IMR-90 (cell line): ENCODE measurements around the gene OPA3. TPM values are rescaled to one million over a fixed set of nuclear protein-coding genes. Genes with fewer than 3 reads are reported as not detected.

Experiments used
- ATAC-seq: fragments of 200-7000 bp; cut with Tn5 transposase; 2 replicates; pipeline ENCODE4 v1.9.1; 2020; ENCODE audit warnings: low read depth, mild to moderate bottlenecking, moderate library complexity
- BruUV-seq: library from RNA; stranded (reverse); fragments of 400-500 nt; replicated peaks from 2 replicates; lab custom pipeline; 2021; lab: Mats Ljungman, UMichigan
- CTCF ChIA-PET: fragments of 300-600 bp; formaldehyde crosslinking; extraction: SDS; loops from one replicate; lab custom pipeline; 2021; ENCODE audit warnings: antibody characterized with exemption; lab: Yijun Ruan, JAX
- POLR2A ChIA-PET: fragments of 300-600 bp; sonication (Branson Sonifier 250); formaldehyde crosslinking; loops from one replicate; lab custom pipeline; 2022; ENCODE audit warnings: antibody characterized with exemption; ENCODE audit not compliant: unreplicated experiment; lab: Charles Lee
- DNase-seq: peaks from one replicate; pipeline ENCODE4 v3.0.0; 2013
- H2AFZ ChIP-seq: replicated peaks from 2 replicates; pipeline ENCODE3; 2013; ENCODE audit warnings: low read length, mild to moderate bottlenecking; ENCODE audit not compliant: poor library complexity
- H2AK5ac ChIP-seq: 2 replicates; pipeline ENCODE4 v1.6.1; 2013; ENCODE audit warnings: low read depth, low read length, inconsistent platforms
- H2AK9ac ChIP-seq: replicated peaks from 2 replicates; pipeline ENCODE3; 2013; ENCODE audit warnings: mild to moderate bottlenecking, low read depth, low read length, moderate library complexity; ENCODE audit not compliant: poor library complexity
- H2BK120ac ChIP-seq: 2 replicates; pipeline ENCODE4 v1.6.1; 2013; ENCODE audit warnings: low read depth, low read length, inconsistent platforms
- H2BK15ac ChIP-seq: 3 replicates; pipeline ENCODE4 v1.6.1; 2013; ENCODE audit warnings: low read depth, low read length, inconsistent platforms
- H2BK20ac ChIP-seq: 2 replicates; pipeline ENCODE4 v1.6.1; 2013; ENCODE audit warnings: low read depth, mild to moderate bottlenecking, inconsistent platforms, low read length, moderate library complexity
- H2BK5ac ChIP-seq: 2 replicates; pipeline ENCODE4 v1.6.1; 2013; ENCODE audit warnings: mild to moderate bottlenecking, low read depth, low read length, inconsistent platforms; ENCODE audit not compliant: poor library complexity, severe bottlenecking
- H3K14ac ChIP-seq: replicated peaks from 2 replicates; pipeline ENCODE4 v1.6.1; 2013; ENCODE audit warnings: low read depth, low read length, inconsistent platforms
- H3K18ac ChIP-seq: 2 replicates; pipeline ENCODE4 v1.6.1; 2013; ENCODE audit warnings: low read depth, low read length, control low read depth
- H3K23ac ChIP-seq: 2 replicates; pipeline ENCODE4 v1.6.1; 2013; ENCODE audit warnings: low read depth, low read length, inconsistent platforms
- H3K27ac ChIP-seq: 2 replicates; pipeline ENCODE4 v1.5.1; 2013; ENCODE audit warnings: mild to moderate bottlenecking, control low read depth, low read length; ENCODE audit not compliant: insufficient read depth
- H3K27me3 ChIP-seq: 2 replicates; pipeline ENCODE4 v1.6.1; 2013; ENCODE audit warnings: low read length; ENCODE audit not compliant: control insufficient read depth, insufficient read depth
- H3K36me3 ChIP-seq: 2 replicates; pipeline ENCODE4 v1.6.1; 2013; ENCODE audit warnings: low read length, mixed read lengths; ENCODE audit not compliant: control insufficient read depth, insufficient read depth
- H3K4ac ChIP-seq: 2 replicates; pipeline ENCODE4 v1.6.1; 2013; ENCODE audit warnings: low read depth, low read length, inconsistent platforms
- H3K4me1 ChIP-seq: 2 replicates; pipeline ENCODE4 v1.6.1; 2013; ENCODE audit warnings: low read length, mixed read lengths; ENCODE audit not compliant: control insufficient read depth, insufficient read depth
- H3K4me2 ChIP-seq: 2 replicates; pipeline ENCODE4 v1.6.1; 2013; ENCODE audit warnings: low read depth, mild to moderate bottlenecking, control low read depth, low read length, moderate library complexity
- H3K4me3 ChIP-seq: 2 replicates; pipeline ENCODE4 v1.5.1; 2013; ENCODE audit warnings: low read depth, mild to moderate bottlenecking, control low read depth, low read length, moderate library complexity; ENCODE audit not compliant: insufficient read depth
- H3K56ac ChIP-seq: 2 replicates; pipeline ENCODE4 v1.6.1; 2013; ENCODE audit warnings: low read length, inconsistent platforms; ENCODE audit not compliant: insufficient read depth; ENCODE audit errors: extremely low read depth
- H3K79me1 ChIP-seq, 2 experiments: 2 replicates each; pipeline ENCODE4 v1.6.1; 2013; ENCODE audit warnings: low read length in 2 of 2, inconsistent platforms in 1 of 2, low read depth in 1 of 2
- H3K9ac ChIP-seq: 2 replicates; pipeline ENCODE4 v1.6.1; 2013; ENCODE audit warnings: low read depth, low read length, control low read depth
- H3K9me1 ChIP-seq: 2 replicates; pipeline ENCODE4 v1.6.1; 2013; ENCODE audit warnings: low read length, inconsistent platforms; ENCODE audit not compliant: insufficient read depth
- H3K9me3 ChIP-seq: 2 replicates; pipeline ENCODE4 v1.6.1; 2013; ENCODE audit warnings: low read length; ENCODE audit not compliant: control insufficient read depth, insufficient read depth
- H4K20me1 ChIP-seq: 2 replicates; pipeline ENCODE4 v1.6.1; 2013; ENCODE audit warnings: low read length, inconsistent platforms; ENCODE audit not compliant: insufficient read depth
- H4K5ac ChIP-seq: 2 replicates; pipeline ENCODE4 v1.6.1; 2013; ENCODE audit warnings: mild to moderate bottlenecking, low read depth, low read length, control low read depth
- H4K8ac ChIP-seq, 2 experiments: 2 replicates each; pipeline ENCODE4 v1.6.1; 2013; ENCODE audit warnings: low read depth in 2 of 2, low read length in 2 of 2, control low read depth in 1 of 2, inconsistent platforms in 1 of 2
- H4K91ac ChIP-seq: 2 replicates; pipeline ENCODE4 v1.6.1; 2013; ENCODE audit warnings: low read depth, low read length, inconsistent platforms; ENCODE audit not compliant: insufficient read depth
- CHD1 ChIP-seq: IDR thresholded peaks from 2 replicates; pipeline ENCODE4 v1.6.1; 2012; ENCODE audit warnings: low read depth, low read length, improper control_type of control experiment
- CTCF ChIP-seq: conservative IDR thresholded peaks from 2 replicates; pipeline ENCODE4 v1.5.1; 2012; ENCODE audit warnings: mild to moderate bottlenecking, low read depth, low read length, improper control_type of control experiment
- MAZ ChIP-seq: IDR thresholded peaks from 2 replicates; pipeline ENCODE4 v1.6.1; 2012; ENCODE audit warnings: low read depth, mild to moderate bottlenecking, low read length, improper control_type of control experiment, moderate library complexity, borderline replicate concordance
- MXI1 ChIP-seq: IDR thresholded peaks from 2 replicates; pipeline ENCODE4 v1.6.1; 2012; ENCODE audit warnings: low read depth, mild to moderate bottlenecking, low read length, moderate library complexity, borderline replicate concordance
- POLR2A ChIP-seq: IDR thresholded peaks from 2 replicates; pipeline ENCODE4 v1.6.1; 2012; ENCODE audit warnings: mild to moderate bottlenecking, low read depth, low read length
- RFX5 ChIP-seq: IDR thresholded peaks from 2 replicates; pipeline ENCODE4 v1.8.0; 2012; ENCODE audit warnings: low read depth, mild to moderate bottlenecking, low read length, moderate library complexity
- WGBS, 2 experiments: methylation state at CpG; one replicate each; pipeline versions ENCODE4 v1.1.5 to v1.1.7; 2013; ENCODE audit warnings: missing lambda C conversion rate in 2 of 2; ENCODE audit not compliant: insufficient read length in 1 of 2; ENCODE audit errors: extremely low coverage in 2 of 2; 5-methylcytosine and 5-hydroxymethylcytosine counted together
- dilution Hi-C: fragments of 300-500 bp; cut with HindIII; formaldehyde crosslinking; loops from one replicate; pipeline ENCODE4 v1.14.3; 2018; ENCODE audit warnings: low sequenced_read_pairs; ENCODE audit not compliant: unreplicated experiment
- in situ Hi-C: fragments of 300-500 bp; cut with MboI; formaldehyde crosslinking; loops from 3 replicates; pipeline ENCODE4 v1.14.3; 2019; ENCODE audit warnings: low sequenced_read_pairs, inconsistent platforms, mixed read lengths
- intact Hi-C: fragments of 100-400 bp; cut with micrococcal nuclease; formaldehyde crosslinking; loops from 2 replicates; pipeline ENCODE4 v1.10.0; 2022
- polyA plus RNA-seq, 3 experiments: library from polyadenylated mRNA; depleted of rRNA; stranded (reverse); fragments of >200 nt; gene quantifications; 2 replicates each; pipeline ENCODE4 v1.2.3, GENCODE V29; 2012; ENCODE audit warnings: low replicate concordance in 1 of 3
- total RNA-seq: library from RNA; depleted of rRNA; stranded (reverse); fragments of >200 nt; gene quantifications from 2 replicates; pipeline ENCODE4 v1.2.3, GENCODE V29; 2012

The OPA3 gene
- total and polyA plus RNA-seq, 2 of the 4 experiments (the other 2 are of a cell fraction), result 5.2 to 9.6 TPM

- BruUV-seq, result no TSS peak
- Histone ChIP-seq H3K36me3 (peaks cover 6% of the 10 kb centered on the region), H4K20me1 (peaks cover 50% of the 10 kb centered on the region), H3K79me1 (peaks cover 0 to 59% of the 10 kb centered on the region in 2 experiments; a peak in 2 of 4 replicates), H3K4me1 (peaks cover 11% of the 10 kb centered on the region), H3K4me2 (peak overlapping the region; percentile 92), H3K4me3 (peak overlapping the region; percentile 92), H3K56ac (peak overlapping the region; percentile 99), H3K4ac (peak overlapping the region; percentile 96), H2AK5ac (peak overlapping the region; percentile 98), H4K5ac (peak overlapping the region; percentile 87), H4K8ac (peak overlapping the region; percentile 99), H3K9me3 (no peaks in the 10 kb centered on the region), H2BK15ac (peak overlapping the region; percentile 93; the same call in 1 of the 3 replicates), H4K91ac (peak overlapping the region; percentile 98), H2BK20ac (peak overlapping the region; percentile 53; the same call in 1 of the 2 replicates), H2AFZ (peak overlapping the region; percentile 78), H3K27me3 (no peaks in the 10 kb centered on the region), H3K9ac (peak overlapping the region; percentile 100), H3K14ac (peak overlapping the region; percentile 100), H3K27ac (peak overlapping the region; percentile 95), H2BK120ac (peak overlapping the region; percentile 89), H3K23ac (peak overlapping the region; percentile 98), H2AK9ac (peak overlapping the region; percentile 100), H3K9me1 (peaks cover 17% of the 10 kb centered on the region), H2BK5ac (peak overlapping the region; percentile 93), H3K18ac (peak overlapping the region; percentile 67)
- intact Hi-C loops, result loop anchor here (5.0 kb wide), 2 partner anchors 133 to 183 kb away; partner anchors contain the start of genes QPCTL and SNRPD2
- in situ Hi-C loops, result no loop called here
- ATAC-seq, result peak; percentile 48
- POLR2A ChIA-PET, result no interaction called here
- peak; percentile 66 for DNase-seq
- CTCF ChIA-PET, result no interaction called here
- no CpG with 5 or more reads among the region's 28 CpGs for WGBS, 2 experiments
- dilution Hi-C loops, result no loop called here
- TF ChIP-seq MAZ, result peak; percentile 61; the same call in 1 of the 2 replicates
- TF ChIP-seq CTCF, result no peak
- no peak for TF ChIP-seq MXI1
- no peak for TF ChIP-seq RFX5
- no peak for TF ChIP-seq CHD1
- peak; percentile 51; the same call in 1 of the 2 replicates for TF ChIP-seq POLR2A
These were observed 75.5 kb downstream of the OPA3 start for GRCh38 chr19:45508861-45509691.
